GM18526 (cell line): ENCODE data around the gene SMNDC1.

Source experiments
- POLR2A ChIP-seq: IDR thresholded peaks from 3 replicates; pipeline ENCODE4 v1.6.1; 2011; ENCODE audit not compliant: insufficient read length; ENCODE audit errors: extremely low read depth

SMNDC1 gene

GRCh38 chr10:110336111-110336721 is 31.5 kb upstream of the SMNDC1 start:
- no peak for TF ChIP-seq POLR2A

- TF ChIP-seq POLR2A = no peak
Observed at GRCh38 chr10:110335314-110336064, 30.8 kb upstream of the SMNDC1 start.

- TF ChIP-seq POLR2A = no peak
Observed at GRCh38 chr10:110334061-110334656, 29.4 kb upstream of the SMNDC1 start.

DNA sequence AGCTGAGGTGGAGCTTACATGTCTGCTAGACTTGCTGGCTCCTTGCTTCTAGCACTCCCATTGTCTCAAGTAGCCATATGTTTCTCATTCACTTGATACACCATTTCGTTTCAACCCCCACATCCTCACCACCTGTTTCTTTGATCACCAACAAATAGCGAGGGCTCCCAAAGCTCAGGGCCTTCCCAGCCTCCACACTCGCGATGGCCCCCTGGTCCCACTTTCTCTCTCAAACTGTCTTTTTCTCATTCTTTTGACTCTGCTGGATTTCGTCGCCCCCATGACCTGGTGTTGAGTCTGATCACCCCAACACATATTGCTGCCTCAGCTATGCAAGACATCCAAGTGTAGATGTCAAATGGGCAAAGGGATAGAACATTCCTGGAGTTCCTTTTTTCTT is 26.0 kb upstream of the SMNDC1 start:
- TF ChIP-seq POLR2A = no peak

DNA sequence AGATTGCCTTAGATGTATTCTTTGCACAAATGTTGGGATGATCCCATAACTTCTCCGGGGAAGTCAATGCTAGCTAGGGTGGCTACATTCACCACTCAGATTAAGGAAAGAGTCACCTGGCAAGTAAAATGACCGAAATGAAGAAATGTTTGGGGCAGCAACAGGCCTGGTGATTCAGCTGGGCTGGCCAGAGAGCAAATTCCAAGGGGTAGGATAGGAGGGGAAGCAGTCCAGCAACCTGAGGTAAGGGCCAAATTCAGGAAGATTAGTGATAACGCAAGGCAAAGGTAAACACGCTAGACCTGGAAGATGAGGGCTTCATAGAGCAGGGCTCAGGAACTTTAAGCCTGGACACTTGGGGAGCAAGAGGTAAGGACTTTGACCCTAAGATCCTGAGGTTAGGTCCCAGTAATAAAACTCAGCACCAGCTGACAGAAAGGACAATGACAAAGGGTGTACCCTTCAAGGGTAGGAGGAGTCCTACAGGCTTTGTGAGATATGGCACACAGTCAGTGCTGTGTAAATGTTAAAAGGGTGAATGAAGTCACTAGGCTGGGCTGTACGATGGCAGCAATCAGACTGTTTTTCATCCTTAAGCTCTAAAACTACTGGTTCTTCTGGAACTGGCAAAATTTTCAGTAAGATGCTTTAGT is 22.7 kb upstream of the SMNDC1 start:
- TF ChIP-seq POLR2A = no peak

- no peak for TF ChIP-seq POLR2A
Observed at GRCh38 chr10:110326351-110327032, 21.8 kb upstream of the SMNDC1 start.

- TF ChIP-seq POLR2A = no peak
Observed at GRCh38 chr10:110324805-110325280, 20.1 kb upstream of the SMNDC1 start.

DNA sequence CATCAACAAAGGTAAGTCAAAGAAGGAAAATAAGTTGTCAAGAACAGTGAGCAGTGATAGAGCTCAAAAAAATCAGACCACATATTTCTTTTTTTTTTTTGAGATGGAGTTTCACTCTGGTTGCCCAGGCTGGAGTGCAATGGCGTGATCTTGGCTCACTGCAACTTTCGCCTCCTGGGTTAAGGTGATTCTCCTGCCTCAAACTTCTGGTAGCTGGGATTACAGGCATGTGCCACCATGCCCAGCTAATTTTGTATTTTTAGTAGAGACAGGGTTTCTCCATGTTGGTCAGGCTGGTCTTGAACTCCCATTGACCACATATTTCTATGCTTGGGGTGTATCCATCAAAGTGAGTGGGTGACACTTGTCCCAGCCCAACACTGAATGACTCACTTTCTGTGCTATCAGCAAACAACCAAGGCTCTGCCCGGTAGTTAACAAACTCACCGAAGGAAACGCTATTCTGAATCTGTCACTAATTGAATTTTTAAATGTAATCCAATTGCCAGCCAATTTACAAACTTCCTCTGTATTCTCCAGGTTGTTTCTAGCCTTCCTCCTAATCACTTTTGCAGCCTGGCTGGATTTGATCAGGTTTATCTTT is 19.6 kb upstream of the SMNDC1 start:
- TF ChIP-seq POLR2A = no peak

DNA sequence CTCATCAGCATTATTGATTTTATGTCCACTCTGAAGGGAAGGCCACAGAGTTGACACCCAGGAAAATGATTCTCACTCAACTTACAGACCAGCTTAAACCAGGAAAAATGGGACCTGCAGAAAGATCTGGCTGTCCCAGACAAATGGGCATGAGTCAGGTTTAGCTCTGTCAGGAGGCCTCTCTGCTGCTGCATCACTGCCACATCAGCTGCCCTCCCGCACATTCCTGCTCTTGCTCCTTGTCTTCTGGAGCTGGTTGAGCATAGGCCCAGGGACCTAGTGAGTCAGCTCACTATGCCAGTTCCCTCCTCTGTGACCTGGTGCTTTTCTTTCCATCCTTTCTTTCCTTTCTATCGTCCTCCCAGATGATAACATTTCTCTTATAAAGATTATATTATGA is 18.8 kb upstream of the SMNDC1 start:
- TF ChIP-seq POLR2A = no peak

GRCh38 chr10:110321869-110322620 is 17.3 kb upstream of the SMNDC1 start:
- no peak for TF ChIP-seq POLR2A

DNA sequence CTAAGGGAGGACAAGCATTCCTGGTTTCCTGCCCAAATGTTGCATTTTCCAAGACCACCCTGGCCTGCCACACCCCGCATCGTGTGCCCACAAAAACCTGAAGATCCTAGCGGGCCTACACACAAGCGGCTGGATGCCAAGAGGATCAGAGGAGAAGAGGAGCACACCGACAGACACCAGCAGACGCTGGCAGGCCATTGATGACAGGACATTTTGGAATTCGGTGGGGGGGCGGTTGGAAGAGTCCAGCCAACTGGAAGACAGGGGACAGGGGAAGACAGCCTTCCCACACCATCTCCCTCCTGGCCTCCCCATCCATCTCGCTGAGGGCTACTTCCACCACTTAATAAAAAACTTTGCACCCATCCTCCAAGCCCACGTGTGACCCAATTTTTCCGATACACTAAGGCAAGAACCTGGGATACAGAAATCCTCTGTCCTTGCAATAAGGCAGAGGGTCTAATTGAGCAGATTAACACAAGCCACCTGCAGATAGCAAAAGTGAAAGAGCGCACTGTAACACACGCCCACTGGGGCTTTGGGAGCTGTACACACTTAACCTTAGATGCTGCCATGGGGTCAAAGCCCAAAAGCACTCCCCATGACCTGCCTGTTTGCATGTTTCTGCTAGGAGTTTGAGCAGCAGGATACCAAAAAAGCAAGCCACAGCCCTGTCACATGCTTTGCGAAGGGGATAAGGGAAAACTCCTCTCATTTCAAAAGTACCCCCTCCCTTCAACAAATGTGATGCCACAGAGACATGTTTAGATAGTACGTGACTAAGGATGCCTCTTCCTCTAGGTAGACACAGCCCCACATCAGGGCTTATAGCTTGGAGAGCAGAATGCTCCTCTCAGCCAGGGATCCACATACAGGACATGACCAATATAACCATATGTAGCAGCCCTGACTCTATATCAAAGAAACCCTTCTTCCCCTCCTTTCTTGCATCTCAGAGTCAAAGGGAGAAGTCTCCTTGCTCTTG is 13.4 kb upstream of the SMNDC1 start:
- TF ChIP-seq POLR2A = no peak

GRCh38 chr10:110313674-110314073 is 9.0 kb upstream of the SMNDC1 start:
- TF ChIP-seq POLR2A = no peak

DNA sequence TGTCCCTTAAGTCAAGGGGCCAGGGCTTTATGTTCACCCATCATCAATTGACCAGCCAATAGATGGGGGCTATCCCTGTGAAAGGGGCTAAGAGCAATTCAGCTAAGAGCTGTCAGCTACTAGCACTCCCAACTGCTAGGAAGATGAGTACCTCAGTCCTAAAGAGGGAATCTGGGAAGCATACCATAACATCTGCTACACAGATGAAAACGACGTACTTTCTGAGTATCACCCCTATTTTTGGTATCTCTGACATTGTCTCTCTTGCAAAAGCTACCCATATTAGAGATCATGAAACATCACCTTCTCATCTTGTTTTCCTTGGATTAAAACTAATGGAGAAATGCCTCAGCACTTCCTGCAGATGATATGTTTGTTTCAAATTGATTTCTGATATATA is 7.5 kb upstream of the SMNDC1 start:
- TF ChIP-seq POLR2A = no peak
